Right kidney (tissue), 1 donor: ENCODE data around the gene DIAPH2.
"Not testable (repeated sequence)": the region's sequence is repeated elsewhere in the genome, so short reads cannot be mapped to it uniquely, and the experiment has no call there.

Experiments used
- DNase-seq: peaks from one replicate; pipeline ENCODE4 v3.0.0-alpha.2; 2016

DIAPH2 gene

GRCh38 chrX:96719161-96719875 lies 34.7 kb downstream of the DIAPH2 start:
- DNase-seq: no peak

- peak; percentile 0 for DNase-seq
These were observed 36.7 kb downstream of the DIAPH2 start for GRCh38 chrX:96721354-96721753.

- no peak for DNase-seq
These were observed 38.1 kb downstream of the DIAPH2 start for GRCh38 chrX:96722781-96723180.

GRCh38 chrX:96729053-96729452 lies 44.4 kb downstream of the DIAPH2 start:
- no peak for DNase-seq

GRCh38 chrX:96729868-96730643 lies 45.4 kb downstream of the DIAPH2 start:
- no peak for DNase-seq

- not testable (repeated sequence) for DNase-seq
These were observed 46.4 kb downstream of the DIAPH2 start for GRCh38 chrX:96731000-96731399.

GRCh38 chrX:96743367-96744073 lies 58.9 kb downstream of the DIAPH2 start:
- DNase-seq: no peak

GRCh38 chrX:96752781-96753180 lies 68.1 kb downstream of the DIAPH2 start:
- DNase-seq: peak; percentile 1

GRCh38 chrX:96753230-96753629 lies 68.6 kb downstream of the DIAPH2 start:
- no peak for DNase-seq

- DNase-seq: no peak
These were observed 71.8 kb downstream of the DIAPH2 start for GRCh38 chrX:96756491-96756890.

GRCh38 chrX:96761566-96761965 lies 76.9 kb downstream of the DIAPH2 start:
- no peak for DNase-seq

GRCh38 chrX:96763608-96764007 lies 79.0 kb downstream of the DIAPH2 start:
- no peak for DNase-seq

GRCh38 chrX:96764864-96765263 lies 80.2 kb downstream of the DIAPH2 start:
- DNase-seq: no peak

- no peak for DNase-seq
These were observed 85.7 kb downstream of the DIAPH2 start for GRCh38 chrX:96770315-96770714.

- no peak for DNase-seq
These were observed 86.8 kb downstream of the DIAPH2 start for GRCh38 chrX:96771486-96771885.

GRCh38 chrX:96774116-96774515 lies 89.5 kb downstream of the DIAPH2 start:
- no peak for DNase-seq

- DNase-seq: no peak
These were observed 92.3 kb downstream of the DIAPH2 start for GRCh38 chrX:96776966-96777365.

GRCh38 chrX:96791559-96791958 lies 106.9 kb downstream of the DIAPH2 start:
- DNase-seq: no peak

- no peak for DNase-seq
These were observed 107.4 kb downstream of the DIAPH2 start for GRCh38 chrX:96792047-96792446.

- DNase-seq: no peak
These were observed 114.3 kb downstream of the DIAPH2 start for GRCh38 chrX:96798982-96799381.

- no peak for DNase-seq
These were observed 122.7 kb downstream of the DIAPH2 start for GRCh38 chrX:96807318-96807717.

- DNase-seq: no peak
These were observed 136.3 kb downstream of the DIAPH2 start for GRCh38 chrX:96820935-96821334.

- DNase-seq: no peak
These were observed 139.5 kb downstream of the DIAPH2 start for GRCh38 chrX:96824166-96824565.
